HG03342 (cell line): ENCODE data around the gene ALG12.

ENCODE experiments used
- ATAC-seq: cut with Tn5 transposase; IDR thresholded peaks from one replicate; pipeline ENCODE4 v1.9.1; 2021; ENCODE audit warnings: mild to moderate bottlenecking, moderate library complexity; ENCODE audit not compliant: unreplicated experiment

ALG12 gene

GRCh38 chr22:49913446-49913845 lies 4.8 kb downstream of the ALG12 start:
- no peak for ATAC-seq

GRCh38 chr22:49913026-49913425 lies 5.2 kb downstream of the ALG12 start:
- ATAC-seq, result no peak

GRCh38 chr22:49911881-49912625 lies 6.2 kb downstream of the ALG12 start:
- ATAC-seq, result no peak

- ATAC-seq, result no peak
Observed at GRCh38 chr22:49910229-49911155, 7.7 kb downstream of the ALG12 start.

DNA sequence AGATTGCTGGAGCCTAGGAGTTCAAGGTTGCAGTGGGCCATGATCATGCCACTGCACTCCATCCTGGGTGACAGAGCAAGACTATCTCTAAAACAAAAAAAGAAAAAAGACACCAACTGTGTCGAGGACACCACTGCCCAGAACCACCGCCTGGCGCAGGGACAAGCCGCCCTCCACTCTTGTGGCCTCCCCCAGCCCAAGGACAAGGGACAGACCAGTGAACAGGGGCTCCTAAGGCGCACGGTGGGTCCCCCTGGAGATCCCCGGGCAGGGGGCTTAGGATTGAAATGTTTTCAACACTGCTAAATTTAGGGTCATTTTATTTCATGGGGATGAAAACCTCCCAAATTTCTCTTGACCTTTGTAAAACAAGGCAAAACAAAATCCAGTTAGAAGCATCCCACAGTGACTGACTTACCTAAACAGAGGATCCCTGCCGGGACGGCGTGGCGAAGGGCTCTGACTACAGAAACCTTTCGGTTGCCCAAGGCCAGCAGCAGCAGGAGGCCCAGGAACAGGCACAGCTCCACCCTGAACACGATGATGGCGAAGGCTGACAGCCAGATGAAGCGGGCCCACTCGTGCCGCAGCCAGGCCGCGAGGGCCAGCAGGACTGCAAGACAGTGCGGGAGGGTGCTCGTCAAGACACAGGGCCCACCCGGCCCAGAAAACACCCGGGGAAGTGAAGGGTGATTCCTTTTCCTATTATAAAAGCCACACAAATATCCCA lies 8.6 kb downstream of the ALG12 start:
- ATAC-seq, result no peak

DNA sequence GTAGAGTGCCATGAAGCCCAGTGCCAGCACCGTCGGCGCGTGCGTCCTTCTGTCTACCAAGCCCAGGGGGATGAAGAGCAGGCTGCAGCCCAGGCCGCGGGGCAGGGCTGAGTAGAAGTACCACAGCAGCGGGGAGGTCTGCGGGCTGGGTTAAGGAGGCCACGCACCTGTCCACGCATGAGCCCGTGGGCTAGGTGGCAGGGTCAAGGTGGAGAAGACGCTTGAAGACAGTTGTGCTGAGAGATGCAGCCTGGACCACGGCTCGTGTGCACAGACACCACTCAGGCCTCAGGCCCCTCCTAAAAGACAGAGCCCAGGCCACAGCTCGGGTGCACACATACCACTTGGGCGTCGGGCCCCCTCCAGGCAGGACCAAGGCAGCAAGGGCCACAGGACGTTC lies 10.4 kb downstream of the ALG12 start:
- ATAC-seq, result no peak

DNA sequence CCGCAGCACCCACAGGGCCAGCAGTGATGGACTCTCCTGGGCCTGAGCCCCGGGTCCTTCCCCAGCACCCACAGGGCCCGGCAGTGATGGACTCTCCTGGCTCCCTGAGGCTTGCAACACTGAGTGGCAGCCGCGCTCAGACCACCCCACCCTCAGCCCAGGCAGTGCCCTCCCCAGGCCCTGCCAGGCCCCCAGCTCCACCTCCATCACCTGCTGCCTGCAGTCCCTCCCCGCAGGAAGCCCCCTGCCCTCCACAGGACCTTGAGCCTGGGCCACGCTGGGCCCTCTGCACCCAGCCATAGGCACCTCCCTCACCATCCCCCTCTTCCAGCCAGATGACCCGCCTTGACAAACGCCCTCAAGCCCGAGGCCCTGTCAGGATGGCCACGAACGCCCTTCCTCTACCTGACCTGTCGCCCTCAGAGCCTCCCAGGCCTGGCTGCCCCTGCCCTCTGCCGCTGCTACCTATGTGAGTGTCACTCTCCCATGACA lies 11.4 kb downstream of the ALG12 start:
- ATAC-seq, result no peak

GRCh38 chr22:49906071-49906798 lies 12.0 kb downstream of the ALG12 start:
- no peak for ATAC-seq

DNA sequence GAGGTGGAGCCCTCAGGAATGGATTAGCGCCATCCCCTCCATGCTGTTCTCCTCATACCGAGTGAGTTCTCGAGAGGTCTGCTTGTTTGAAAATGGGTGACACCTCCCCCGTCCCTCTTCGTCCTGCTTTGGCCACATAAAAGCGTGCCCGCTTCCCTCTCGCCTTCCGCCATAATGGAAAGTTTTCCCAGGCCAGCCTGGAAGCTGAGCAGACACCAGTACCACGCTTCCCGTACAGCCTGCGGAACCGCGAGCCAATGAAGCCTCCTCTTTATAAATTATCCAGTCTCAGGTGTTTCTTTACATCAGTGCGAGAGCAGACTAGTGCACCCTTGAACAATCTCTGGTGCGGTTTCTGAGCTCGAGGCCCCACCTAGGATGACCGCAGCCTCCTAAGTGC lies 12.8 kb downstream of the ALG12 start:
- no peak for ATAC-seq

GRCh38 chr22:49904040-49904369 lies 14.2 kb downstream of the ALG12 start:
- ATAC-seq, result no peak

DNA sequence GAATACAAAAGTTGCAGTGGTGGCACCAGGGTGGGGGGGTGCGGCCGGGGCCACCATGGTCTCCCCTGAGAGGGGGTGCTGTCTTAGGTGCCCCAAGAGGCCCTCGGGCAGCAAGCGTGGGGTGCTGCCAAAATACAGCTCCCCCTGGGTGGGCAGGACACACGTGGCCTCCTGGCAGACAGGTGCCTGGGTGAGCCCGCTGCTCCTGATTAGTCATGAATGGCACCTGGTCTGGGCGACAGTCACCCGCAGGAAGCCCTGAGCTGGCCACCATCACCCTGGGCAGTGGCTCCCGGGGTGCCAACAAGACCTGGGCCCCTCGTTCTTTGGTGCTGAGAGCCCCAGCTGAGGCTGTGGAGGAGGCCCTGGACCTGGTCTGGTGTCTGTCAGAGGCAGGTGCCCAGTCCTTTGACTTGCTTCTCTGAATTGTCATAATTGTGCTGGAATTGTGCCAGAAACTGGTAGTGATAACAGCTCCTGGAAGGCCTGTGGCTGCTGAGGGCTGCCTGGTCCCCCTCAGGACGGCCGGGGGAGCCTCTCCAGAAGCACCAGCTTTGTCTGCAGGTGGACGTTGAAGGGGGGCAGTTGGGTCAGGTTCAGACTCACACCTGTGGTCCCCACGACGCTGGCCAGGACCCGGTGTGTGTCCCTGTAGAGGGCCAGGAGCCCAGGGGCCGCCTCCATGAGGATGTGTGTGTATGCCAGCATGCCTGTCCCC lies 14.8 kb downstream of the ALG12 start:
- no peak for ATAC-seq

DNA sequence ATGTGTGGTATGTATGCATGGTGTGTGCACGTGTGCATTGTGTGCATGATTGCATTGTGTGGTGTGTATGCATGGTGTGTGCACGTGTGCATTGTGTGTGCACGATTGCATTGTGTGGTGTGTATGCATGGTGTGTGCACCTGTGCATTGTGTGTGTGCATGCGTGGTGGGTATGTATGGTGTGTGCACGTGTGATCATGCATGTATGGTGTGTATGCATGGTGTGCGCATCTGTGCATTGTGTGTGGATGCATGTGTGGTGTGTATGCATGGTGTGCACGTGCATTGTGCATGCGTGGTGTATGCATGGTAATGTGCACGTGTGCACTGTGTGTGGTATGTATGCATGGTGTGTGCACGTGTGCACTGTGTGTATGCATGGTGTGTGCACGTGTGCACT lies 16.8 kb downstream of the ALG12 start:
- no peak for ATAC-seq

GRCh38 chr22:49900441-49901230 lies 17.6 kb downstream of the ALG12 start:
- no peak for ATAC-seq

- ATAC-seq, result no peak
Observed at GRCh38 chr22:49899530-49899929, 18.7 kb downstream of the ALG12 start.

GRCh38 chr22:49897015-49897684 lies 21.1 kb downstream of the ALG12 start:
- no peak for ATAC-seq

DNA sequence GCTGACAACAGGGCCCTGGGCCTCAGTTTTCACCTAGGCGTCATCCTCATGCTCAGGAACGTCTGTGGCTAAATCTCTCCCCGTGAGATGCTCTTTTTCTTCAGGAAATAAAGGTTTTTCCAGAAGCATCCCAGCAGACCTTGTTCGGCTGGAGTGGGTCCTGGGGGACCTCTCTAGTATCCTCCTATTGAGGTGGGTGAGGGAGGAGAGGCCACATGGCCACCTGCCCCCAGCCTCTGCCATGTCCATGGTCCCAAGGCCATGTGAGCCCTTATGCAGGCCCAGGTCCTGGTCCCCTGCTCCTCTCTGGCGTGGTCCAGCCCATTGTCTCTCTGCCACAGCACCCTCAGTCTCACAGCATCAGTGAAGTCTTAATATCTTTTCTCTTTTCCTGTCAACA lies 22.0 kb downstream of the ALG12 start:
- no peak for ATAC-seq

- no peak for ATAC-seq
Observed at GRCh38 chr22:49894322-49895054, 23.8 kb downstream of the ALG12 start.

- ATAC-seq, result no peak
Observed at GRCh38 chr22:49893025-49893424, 25.2 kb downstream of the ALG12 start.
